NCI-H2081 (cell line): ENCODE results near the gene HTR3D.
A peak's percentile ranks its signal among the peaks of the same experiment; 100 is the strongest.
"Not testable (repeated sequence)": the region's sequence is repeated elsewhere in the genome, so short reads cannot be mapped to it uniquely, and the experiment has no call there.

Experiments
- DNase-seq, 2 experiments: peaks; one replicate each; lab custom pipeline; 2025; lab: John Stamatoyannopoulos, UW

HTR3D gene, protein sequence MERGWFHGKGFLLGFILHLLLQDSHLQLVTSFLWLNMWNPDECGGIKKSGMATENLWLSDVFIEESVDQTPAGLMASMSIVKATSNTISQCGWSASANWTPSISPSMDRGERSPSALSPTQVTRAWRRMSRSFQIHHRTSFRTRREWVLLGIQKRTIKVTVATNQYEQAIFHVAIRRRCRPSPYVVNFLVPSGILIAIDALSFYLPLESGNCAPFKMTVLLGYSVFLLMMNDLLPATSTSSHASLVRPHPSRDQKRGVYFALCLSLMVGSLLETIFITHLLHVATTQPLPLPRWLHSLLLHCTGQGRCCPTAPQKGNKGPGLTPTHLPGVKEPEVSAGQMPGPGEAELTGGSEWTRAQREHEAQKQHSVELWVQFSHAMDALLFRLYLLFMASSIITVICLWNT

GRCh38 chr3:184031187-184031792 lies at the start of gene HTR3D:
TSS of gene HTR3D (plus strand) at chr3:184031742. CDS start at chr3:184031742, 0 bp downstream.
- DNase-seq = no peak

DNA sequence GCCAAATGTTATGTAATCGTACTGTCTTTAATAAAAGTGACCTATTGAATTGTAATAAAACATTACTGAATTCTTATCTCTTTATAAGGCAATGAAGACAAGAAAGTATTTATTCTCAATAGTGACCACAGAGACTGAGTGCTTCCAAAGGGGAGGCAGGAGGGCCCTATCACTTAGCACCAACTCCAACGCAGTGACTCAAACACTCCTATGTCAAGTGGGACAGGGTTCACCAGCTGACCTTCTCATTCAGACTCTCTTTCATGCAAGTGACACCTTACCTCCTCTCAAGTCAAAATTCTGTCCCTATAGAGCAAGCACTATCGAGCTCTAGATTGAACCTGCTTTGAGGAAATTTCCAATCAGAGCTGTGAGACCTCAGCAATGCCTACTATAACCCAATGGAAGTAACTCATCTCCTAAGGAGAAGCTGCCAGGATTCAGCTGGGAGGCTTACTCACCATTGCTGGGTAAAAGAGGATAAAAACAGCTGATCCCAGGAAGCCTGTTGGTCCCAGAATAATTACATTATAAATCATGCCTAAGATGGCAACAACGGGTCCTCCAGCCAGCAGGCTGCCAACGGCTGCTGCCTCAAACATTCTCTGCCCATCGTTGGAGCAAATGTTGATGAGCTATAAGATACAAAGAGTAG lies 49.4 kb upstream of the HTR3D start:
- DNase-seq = no peak

DNA sequence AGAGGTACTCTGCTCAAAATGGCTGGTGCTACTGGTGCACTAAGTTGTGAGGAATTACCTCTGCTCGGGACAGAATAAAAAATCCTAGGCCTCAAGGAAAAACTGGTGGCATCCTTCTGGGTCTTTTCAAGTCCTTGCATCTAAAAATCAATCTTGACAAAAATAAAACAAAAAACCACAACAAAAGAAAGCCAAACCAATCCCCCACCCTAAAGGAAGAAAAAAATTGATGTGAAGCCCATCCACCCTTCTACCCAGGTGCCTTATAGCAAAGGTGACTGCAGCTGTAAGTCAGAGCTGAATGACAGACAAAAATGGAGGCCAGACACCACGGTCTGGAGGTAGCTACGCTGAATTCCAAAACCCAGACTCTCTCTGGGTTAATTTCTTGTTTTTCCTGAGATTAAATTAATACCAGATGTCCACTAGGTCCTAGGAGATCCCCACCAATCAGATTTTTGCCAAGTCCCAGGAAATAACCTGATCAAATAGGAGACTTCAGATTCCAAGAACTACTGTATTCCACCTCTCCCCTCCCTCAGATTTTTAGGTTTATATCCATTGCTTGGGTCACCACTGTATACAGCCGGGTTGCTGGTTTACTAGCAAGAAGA lies 47.3 kb upstream of the HTR3D start:
- DNase-seq = no peak

DNA sequence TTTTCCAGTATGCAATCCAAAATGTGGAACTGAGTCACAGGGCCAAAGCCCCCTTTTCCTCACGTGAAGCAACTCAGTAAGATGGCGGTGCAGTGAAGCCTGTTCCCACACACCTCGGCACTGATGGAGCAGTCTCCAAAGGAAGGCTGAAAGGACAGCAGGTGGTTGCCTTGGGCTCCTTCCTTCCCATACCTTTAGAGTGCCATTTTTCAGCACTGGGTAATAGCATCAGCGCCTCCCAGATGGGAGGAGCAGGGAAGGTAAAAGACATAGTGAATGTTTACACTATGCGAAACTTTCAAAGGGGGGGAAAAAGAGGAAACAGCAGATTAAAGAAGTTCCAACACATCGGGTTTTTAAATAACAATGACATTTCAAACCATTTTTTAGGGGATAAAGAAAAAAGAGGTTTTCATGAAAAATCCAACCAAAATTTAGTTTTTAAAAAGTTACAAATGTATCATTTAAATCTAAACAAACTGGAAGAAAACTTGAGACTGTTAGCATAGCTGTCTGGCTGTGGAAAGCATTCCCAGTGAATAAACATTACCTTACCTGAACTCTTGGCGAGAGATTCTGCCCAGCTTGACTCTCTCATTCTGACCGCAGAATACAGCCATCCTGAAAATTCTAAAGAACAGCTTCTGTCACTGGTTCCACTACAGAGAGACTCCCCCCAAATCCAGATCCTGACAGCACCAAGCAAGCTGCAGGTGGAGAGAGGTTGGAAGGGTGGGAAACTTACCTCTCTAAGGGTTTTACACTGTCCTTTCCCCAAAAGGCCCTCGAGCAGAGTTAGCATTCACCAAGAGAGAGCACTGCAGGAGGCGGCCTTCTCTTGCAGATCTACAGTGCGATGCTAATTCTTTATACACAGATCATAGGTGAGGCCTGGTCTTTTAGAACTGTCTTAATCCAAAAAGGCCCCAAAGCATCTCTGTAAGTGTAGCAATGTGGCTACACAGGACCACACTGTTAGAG lies 46.5 kb upstream of the HTR3D start:
- DNase-seq = no peak

- DNase-seq = no peak
These were observed 44.4 kb upstream of the HTR3D start for GRCh38 chr3:183987000-183987600.

GRCh38 chr3:183988216-183988790 lies 43.2 kb upstream of the HTR3D start:
- no peak for DNase-seq

- no peak for DNase-seq
These were observed 40.1 kb upstream of the HTR3D start for GRCh38 chr3:183991403-183991802.

DNA sequence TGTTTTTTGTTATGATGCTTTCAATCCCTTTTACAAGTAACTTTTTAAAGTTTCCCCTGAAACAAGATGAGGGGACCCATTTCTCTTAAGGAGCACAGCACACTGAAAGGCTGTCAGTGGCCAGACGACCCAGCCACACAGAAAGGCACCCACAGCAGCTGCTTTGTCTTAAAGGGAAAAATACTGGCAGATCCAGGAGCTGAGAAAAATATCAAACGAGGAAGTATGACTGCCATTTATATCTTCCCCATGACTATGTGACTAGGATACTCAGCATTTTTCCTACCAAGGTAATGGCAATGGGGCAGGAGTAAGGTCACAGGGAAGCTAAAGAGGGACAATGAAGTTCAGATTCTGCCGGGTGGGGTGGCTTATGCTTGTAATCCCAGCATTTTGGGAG lies 29.8 kb upstream of the HTR3D start:
- DNase-seq = no peak

DNA sequence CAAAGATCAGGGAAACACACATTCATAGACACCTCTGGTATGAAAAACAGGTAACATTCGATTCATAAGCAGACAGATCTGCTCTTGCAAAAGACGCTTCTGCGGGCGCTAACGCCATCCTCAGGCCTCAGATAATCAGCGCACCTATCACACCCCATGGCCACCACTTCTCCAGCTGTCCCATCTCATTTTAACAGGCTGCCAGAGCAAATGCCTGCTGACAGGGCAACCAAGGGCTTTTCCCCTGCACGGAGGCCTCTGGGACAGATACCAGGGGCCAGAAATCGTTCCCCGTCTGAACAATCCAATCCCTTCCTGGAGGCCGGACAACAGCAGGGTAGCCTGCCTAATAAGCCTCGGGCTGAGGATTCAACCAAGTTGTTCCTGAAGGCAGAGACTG lies 29.1 kb upstream of the HTR3D start:
- no peak for DNase-seq

GRCh38 chr3:184003187-184003967 lies 28.2 kb upstream of the HTR3D start:
- DNase-seq = no peak

DNA sequence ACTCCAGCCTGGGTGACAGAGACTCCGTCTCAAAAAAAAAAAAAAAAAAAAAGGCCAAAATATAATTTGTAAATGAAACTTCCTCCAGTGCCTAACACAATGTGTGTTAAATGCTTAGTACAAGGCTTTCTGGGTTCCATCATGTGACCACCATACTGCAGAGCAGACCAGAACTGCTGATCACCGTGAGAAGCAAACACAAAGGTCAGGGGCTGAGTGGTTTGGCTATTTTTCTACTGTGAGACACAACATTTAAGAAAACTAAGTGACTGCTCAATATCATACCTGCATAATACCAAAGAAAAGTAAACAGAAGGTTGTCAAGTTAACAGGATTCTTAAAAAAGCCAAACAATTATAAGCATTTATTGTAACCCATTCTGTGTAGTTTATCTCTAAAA lies 27.1 kb upstream of the HTR3D start:
- no peak for DNase-seq

GRCh38 chr3:184005941-184006507 lies 25.5 kb upstream of the HTR3D start:
- peak; percentile 99 to 100 for DNase-seq

DNA sequence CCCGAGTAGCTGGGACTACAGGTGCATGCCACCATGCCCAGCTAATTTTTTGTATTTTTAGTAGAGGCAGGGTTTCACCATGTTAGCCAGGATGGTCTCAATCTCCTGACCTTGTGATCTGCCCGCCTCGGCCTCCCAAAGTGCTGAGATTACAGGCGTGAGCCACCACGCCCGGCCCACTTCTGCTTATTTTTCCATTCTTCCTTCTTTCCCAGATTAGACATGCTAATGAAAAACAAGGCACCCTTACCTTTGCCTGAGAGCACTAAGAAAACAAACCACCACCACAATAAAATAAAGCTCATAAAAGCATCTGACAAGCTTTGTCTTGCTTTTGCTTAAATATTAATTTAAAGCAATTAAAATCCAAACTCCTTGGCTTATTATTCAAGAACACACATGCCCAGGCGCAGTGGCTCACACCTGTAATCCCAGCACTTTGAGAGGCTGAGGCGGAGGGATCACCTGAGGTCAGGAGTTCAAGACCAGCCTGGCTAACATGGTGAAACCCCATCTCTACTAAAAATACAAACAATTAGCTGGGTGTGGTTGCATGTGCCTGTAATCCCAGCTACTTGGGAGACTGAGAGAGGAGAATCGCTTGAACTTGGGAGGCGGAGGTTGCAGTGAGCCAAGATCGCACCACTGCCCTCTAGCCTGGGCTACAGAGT lies 24.3 kb upstream of the HTR3D start:
- DNase-seq = not testable (repeated sequence)

DNA sequence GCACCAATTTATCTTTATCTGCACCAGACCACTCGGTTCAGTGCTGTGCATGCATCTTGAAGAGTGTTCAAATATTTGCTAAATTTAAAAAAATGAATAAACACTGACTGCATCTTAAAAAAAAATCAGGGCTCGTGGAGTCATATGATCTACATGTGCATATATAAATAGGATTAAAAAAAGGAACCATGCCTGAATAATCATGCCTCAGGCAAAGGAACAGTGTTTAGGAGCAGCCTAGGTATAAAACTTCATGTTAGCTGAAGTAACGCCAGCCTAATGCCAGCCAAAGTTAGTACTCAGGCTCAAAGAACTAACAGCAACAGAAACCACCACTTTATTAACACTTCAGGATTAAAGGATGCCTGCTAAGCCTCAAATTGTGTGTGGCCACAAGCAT lies 23.4 kb upstream of the HTR3D start:
- DNase-seq = peak in 1 of 2 experiments; percentile 35

DNA sequence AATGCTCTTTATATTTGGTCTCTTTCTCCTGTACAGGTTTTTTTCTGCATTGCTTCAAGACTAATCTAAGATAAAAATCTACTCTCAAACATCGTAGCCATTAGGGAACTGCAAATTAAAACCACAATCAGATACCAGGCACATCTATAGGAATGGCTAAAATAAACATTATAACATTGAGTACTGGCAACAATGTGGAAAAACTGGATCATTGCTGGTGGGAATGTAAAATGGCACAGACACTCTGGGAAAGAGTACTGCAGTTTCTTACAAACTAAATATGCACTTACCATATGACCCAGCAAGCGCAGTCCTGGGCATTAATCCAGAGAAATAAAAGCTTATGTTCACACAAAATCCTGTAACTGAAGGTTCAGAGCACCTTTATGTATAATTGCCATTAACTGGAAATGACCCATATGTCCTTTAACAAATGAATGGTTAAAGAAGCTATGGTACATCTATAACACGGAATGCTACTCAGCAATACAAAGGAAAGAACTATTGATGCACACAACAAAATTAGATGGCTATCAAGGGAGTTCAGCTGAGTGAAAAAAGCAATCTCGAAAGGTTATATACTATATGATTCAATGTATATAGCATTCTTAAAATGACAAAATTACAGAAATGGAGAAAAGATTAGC lies 20.2 kb upstream of the HTR3D start:
- DNase-seq = no peak

DNA sequence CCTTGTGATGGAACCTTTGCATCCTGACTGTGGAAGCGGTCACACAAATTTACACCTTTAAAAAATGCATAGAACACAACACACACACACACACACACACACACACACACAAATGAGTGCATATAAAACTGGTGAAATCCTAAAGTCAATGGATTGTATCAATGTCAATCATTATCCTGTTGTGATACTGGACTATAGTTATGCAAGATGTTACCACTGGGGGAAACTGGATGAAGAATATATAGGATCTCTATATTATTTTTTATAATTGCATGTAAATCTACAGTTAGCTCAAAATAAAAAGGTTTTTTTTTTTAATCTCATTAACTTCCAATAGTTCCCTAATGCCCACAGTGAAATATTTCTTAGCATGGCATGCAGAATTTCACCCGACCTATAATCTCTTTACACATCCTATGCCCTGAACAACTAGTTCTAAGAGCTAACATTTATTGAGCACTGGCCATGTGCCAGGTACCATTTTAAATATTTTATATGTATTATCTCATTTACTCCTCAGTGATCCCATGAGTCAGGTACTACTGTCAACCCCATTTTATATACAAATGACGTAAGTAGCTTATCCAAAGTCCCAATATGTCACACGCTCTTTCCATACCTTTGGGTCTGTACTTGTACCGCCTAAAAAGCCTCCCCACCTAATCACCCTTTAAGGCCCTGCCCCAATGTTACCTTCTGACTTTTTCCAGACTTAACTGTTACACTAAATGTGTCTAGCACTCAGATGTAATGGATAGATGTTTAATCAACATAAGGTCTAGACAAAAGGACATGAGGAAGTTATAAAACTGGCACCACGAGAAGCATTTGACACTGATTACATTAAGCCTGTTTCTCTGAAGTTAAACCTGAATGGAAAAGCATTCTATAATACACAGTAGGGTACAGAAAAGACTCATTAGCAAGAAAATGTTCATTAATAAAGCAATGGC lies 19.3 kb upstream of the HTR3D start:
- DNase-seq = no peak

GRCh38 chr3:184015381-184016019 lies 16.0 kb upstream of the HTR3D start:
- DNase-seq = peak; percentile 40 to 75
